Activated CD8-positive, alpha-beta T cell treated with anti-CD3 and anti-CD28 coated beads, Interleukin-2, amount 10 ng/mL, durations not matched to agents 7 days and 5 days (primary cell): ENCODE results near the gene GPR152. TPM values are rescaled to one million over a fixed set of nuclear protein-coding genes. Genes with fewer than 3 reads are reported as not detected.
"Not testable (repeated sequence)": the region's sequence is repeated elsewhere in the genome, so short reads cannot be mapped to it uniquely, and the experiment has no call there.

Experiments used
- ATAC-seq: fragments of 150-1000 bp; cut with Tn5 transposase; one replicate; pipeline ENCODE4 v1.10.0; 2021; ENCODE audit warnings: moderate library complexity
- CTCF ChIA-PET: fragments of 350-600 bp; sonication (Branson Sonifier 250); formaldehyde crosslinking; loops from one replicate; lab custom pipeline; 2021; ENCODE audit warnings: antibody characterized with exemption; lab: Charles Lee
- POLR2A ChIA-PET: fragments of 350-600 bp; sonication (Branson Sonifier 250); formaldehyde crosslinking; loops from one replicate; lab custom pipeline; 2021; ENCODE audit warnings: antibody characterized with exemption; lab: Charles Lee
- DNase-seq: peaks from one replicate; pipeline ENCODE4 v3.0.0-alpha.2; 2020
- H3K27ac Mint-ChIP-seq: one replicate; pipeline ENCODE4 v1.8.0; 2021; ENCODE audit warnings: mild to moderate bottlenecking, mixed read lengths
- H3K27me3 Mint-ChIP-seq: one replicate; pipeline ENCODE4 v1.8.0; 2021; ENCODE audit warnings: low read depth, mixed read lengths
- H3K36me3 Mint-ChIP-seq: one replicate; pipeline ENCODE4 v1.8.0; 2021; ENCODE audit warnings: low read depth, mixed read lengths
- H3K4me1 Mint-ChIP-seq: one replicate; pipeline ENCODE4 v1.8.0; 2021; ENCODE audit warnings: low read depth, mixed read lengths
- H3K4me3 Mint-ChIP-seq: one replicate; pipeline ENCODE4 v1.8.0; 2021; ENCODE audit warnings: mild to moderate bottlenecking, mixed read lengths
- H3K9me3 Mint-ChIP-seq: one replicate; pipeline ENCODE4 v1.8.0; 2022; ENCODE audit warnings: mixed read lengths; ENCODE audit not compliant: insufficient read depth
- total RNA-seq, 2 experiments: library from RNA; stranded (reverse); gene quantifications; one replicate each; pipeline ENCODE4 v1.2.3, GENCODE V29; 2021

Gene GPR152
- total RNA-seq, 2 experiments from 2014 or later: not detected

- peak; percentile 92 for DNase-seq
- peak; percentile 79 for ATAC-seq
- ChIA-PET POLR2A (interaction anchor here (0.6 to 8.7 kb wide), 8 partner anchors 10 to 146 kb away, joined by 3 to 103 read pairs (median 6); partner anchors contain the start of genes AIP and PTPRCAP), CTCF (interaction anchor here (0.6 to 3.2 kb wide), 13 partner anchors 10 to 116 kb away, joined by 3 to 21 read pairs (median 4); partner anchors contain the start of genes GPR152, POLD4, PPP1CA and PTPRCAP)
- Mint-ChIP-seq H3K4me1 (peaks cover 38% of the 10 kb centered on the region), H3K9me3 (no peaks in the 10 kb centered on the region), H3K27me3 (no peaks in the 10 kb centered on the region), H3K27ac (peak within 1 kb of the TSS; percentile 83), H3K4me3 (peak within 1 kb of the TSS; percentile 87), H3K36me3 (peaks cover 4% of the 10 kb centered on the region)
These were observed 16.4 kb upstream of the GPR152 start, which contains the start of gene TMEM134 for GRCh38 chr11:67468759-67469507. Gene TMEM134 (minus strand): TSS chr11:67469251. CDS start chr11:67469192, 59 bp downstream.

- Mint-ChIP-seq H3K27ac (peak overlapping the region; percentile 83), H3K9me3 (no peaks in the 10 kb centered on the region), H3K4me1 (peaks cover 38% of the 10 kb centered on the region), H3K36me3 (peaks cover 4% of the 10 kb centered on the region), H3K4me3 (peak overlapping the region; percentile 87), H3K27me3 (no peaks in the 10 kb centered on the region)
- peak; percentile 39 for DNase-seq
- POLR2A ChIA-PET: interaction anchor here (0.6 to 8.7 kb wide), 7 partner anchors 9 to 146 kb away, joined by 3 to 103 read pairs (median 6); partner anchors contain the start of genes AIP and PTPRCAP
- CTCF ChIA-PET: interaction anchor here (0.6 to 3.2 kb wide), 12 partner anchors 16 to 115 kb away, joined by 3 to 21 read pairs (median 4); partner anchors contain the start of genes GPR152, PITPNM1, POLD4 and PPP1CA
- peak; percentile 2 for ATAC-seq
These were observed 15.9 kb upstream of the GPR152 start for GRCh38 chr11:67468456-67468758.

- peak overlapping the region; percentile 87 for H3K4me3 Mint-ChIP-seq
- peaks cover 38% of the 10 kb centered on the region for H3K4me1 Mint-ChIP-seq
- CTCF ChIA-PET: interaction anchor here (0.6 to 3.2 kb wide), 12 partner anchors 15 to 115 kb away, joined by 3 to 21 read pairs (median 4); partner anchors contain the start of genes GPR152, PITPNM1, POLD4 and PPP1CA
- H3K36me3 Mint-ChIP-seq: peaks cover 4% of the 10 kb centered on the region
- no peaks in the 10 kb centered on the region for H3K27me3 Mint-ChIP-seq
- POLR2A ChIA-PET: interaction anchor here (0.9 to 8.7 kb wide), 6 partner anchors 17 to 146 kb away, joined by 3 to 103 read pairs (median 6); partner anchors contain the start of genes AIP and PTPRCAP
- no peaks in the 10 kb centered on the region for H3K9me3 Mint-ChIP-seq
- DNase-seq (no peak), ATAC-seq (no peak)
- H3K27ac Mint-ChIP-seq: peak overlapping the region; percentile 83
These were observed 15.5 kb upstream of the GPR152 start for GRCh38 chr11:67468056-67468455.

- CTCF ChIA-PET: interaction anchor here (1.1 to 3.2 kb wide), 6 partner anchors 29 to 107 kb away, joined by 4 to 21 read pairs (median 6); partner anchors contain the start of genes PITPNM1, PPP1CA and PTPRCAP
- Mint-ChIP-seq H3K4me1 (peaks cover 38% of the 10 kb centered on the region), H3K27ac (peak overlapping the region; percentile 74), H3K9me3 (no peaks in the 10 kb centered on the region), H3K36me3 (peaks cover 4% of the 10 kb centered on the region), H3K27me3 (no peaks in the 10 kb centered on the region), H3K4me3 (peak overlapping the region; percentile 87)
- no peak for DNase-seq
- no peak for ATAC-seq
- POLR2A ChIA-PET: interaction anchor here (1.0 to 8.7 kb wide), 3 partner anchors 15 to 30 kb away, joined by 3 to 103 read pairs (median 70); partner anchors contain the start of genes AIP and PTPRCAP
These were observed 14.6 kb upstream of the GPR152 start for GRCh38 chr11:67466962-67467771.

GRCh38 chr11:67466367-67466766, 13.8 kb upstream of the GPR152 start:
- Mint-ChIP-seq H3K27ac (peak overlapping the region; percentile 55), H3K9me3 (no peaks in the 10 kb centered on the region), H3K4me1 (peaks cover 38% of the 10 kb centered on the region), H3K27me3 (no peaks in the 10 kb centered on the region), H3K36me3 (peaks cover 4% of the 10 kb centered on the region), H3K4me3 (no peak overlapping the region)
- no peak for ATAC-seq
- ChIA-PET POLR2A (interaction anchor here (0.7 to 8.7 kb wide), 5 partner anchors 17 to 183 kb away, joined by 3 to 103 read pairs (median 5); partner anchors contain the start of genes AIP and PTPRCAP), CTCF (interaction anchor here (2.3 to 3.2 kb wide), 2 partner anchors 39 to 65 kb away, joined by 7 to 13 read pairs; partner anchors contain the start of genes PITPNM1 and PPP1CA)
- no peak for DNase-seq

- DNase-seq, H3K27me3 Mint-ChIP-seq, ATAC-seq, H3K36me3 Mint-ChIP-seq, H3K9me3 Mint-ChIP-seq: not testable (repeated sequence)
- ChIA-PET CTCF (interaction anchor here (0.9 to 2.3 kb wide), 5 partner anchors 10 to 40 kb away, joined by 3 to 7 read pairs (median 4); partner anchors contain the start of genes PITPNM1 and PTPRCAP), POLR2A (interaction anchor here (0.6 to 8.7 kb wide), 11 partner anchors 8 to 183 kb away, joined by 3 to 103 read pairs (median 4); partner anchors contain the start of genes AIP, PPP1CA and PTPRCAP)
- Mint-ChIP-seq H3K27ac (peak overlapping the region; percentile 89), H3K4me1 (peaks cover 38% of the 10 kb centered on the region), H3K4me3 (peak overlapping the region; percentile 82)
These were observed 13.0 kb upstream of the GPR152 start for GRCh38 chr11:67465530-67465929.

- ATAC-seq (no peak), DNase-seq (no peak)
- Mint-ChIP-seq H3K4me3 (peak overlapping the region; percentile 82), H3K36me3 (peaks cover 4% of the 10 kb centered on the region), H3K9me3 (no peaks in the 10 kb centered on the region), H3K27me3 (no peaks in the 10 kb centered on the region), H3K4me1 (peaks cover 38% of the 10 kb centered on the region), H3K27ac (peak overlapping the region; percentile 89)
- ChIA-PET POLR2A (interaction anchor here (0.5 to 8.7 kb wide), 11 partner anchors 8 to 112 kb away, joined by 3 to 103 read pairs (median 3); partner anchors contain the start of genes AIP, PPP1CA and PTPRCAP), CTCF (interaction anchor here (0.9 to 2.3 kb wide), 6 partner anchors 11 to 63 kb away, joined by 3 to 7 read pairs (median 4); partner anchors contain the start of genes PITPNM1, PPP1CA and PTPRCAP)
These were observed 12.6 kb upstream of the GPR152 start for GRCh38 chr11:67465189-67465510.

GRCh38 chr11:67464411-67465188, 12.1 kb upstream of the GPR152 start:
- H3K4me3 Mint-ChIP-seq: peak overlapping the region; percentile 82
- peaks cover 4% of the 10 kb centered on the region for H3K36me3 Mint-ChIP-seq
- peak; percentile 88 for ATAC-seq
- H3K27me3 Mint-ChIP-seq: peaks cover 2% of the 10 kb centered on the region
- DNase-seq: peak; percentile 96
- no peaks in the 10 kb centered on the region for H3K9me3 Mint-ChIP-seq
- CTCF ChIA-PET: interaction anchor here (0.9 to 1.5 kb wide), 5 partner anchors 11 to 63 kb away, joined by 3 to 6 read pairs (median 4); partner anchors contain the start of genes PPP1CA and PTPRCAP
- peak overlapping the region; percentile 89 for H3K27ac Mint-ChIP-seq
- H3K4me1 Mint-ChIP-seq: peaks cover 39% of the 10 kb centered on the region
- POLR2A ChIA-PET: interaction anchor here (0.5 to 8.7 kb wide), 9 partner anchors 9 to 112 kb away, joined by 3 to 103 read pairs (median 3); partner anchors contain the start of genes AIP, PPP1CA and PTPRCAP

GRCh38 chr11:67463680-67464410, 11.3 kb upstream of the GPR152 start:
- POLR2A ChIA-PET: interaction anchor here (0.7 to 1.4 kb wide), 2 partner anchors 12 to 44 kb away, joined by 3 read pairs; partner anchors contain the start of gene CDK2AP2
- Mint-ChIP-seq H3K9me3 (no peaks in the 10 kb centered on the region), H3K27ac (no peak overlapping the region), H3K36me3 (peaks cover 4% of the 10 kb centered on the region), H3K27me3 (peaks cover 2% of the 10 kb centered on the region), H3K4me1 (peaks cover 35% of the 10 kb centered on the region), H3K4me3 (peak overlapping the region; percentile 82)
- DNase-seq: no peak
- no peak for ATAC-seq
- CTCF ChIA-PET: interaction anchor here (1.4 kb wide), 1 partner anchor 62 kb away, joined by 5 read pairs; the partner anchor contains the start of gene PPP1CA
